Measurements from ENCODE around the gene CADPS.

GRCh38 chr3:62625268-62625667, 249.9 kb downstream of the CADPS start:
- TF ChIP-seq POLR2A (IDR thresholded peaks at IDR 0.05; ENCODE audit: low read length), result no peak
- no peak for TF ChIP-seq GATA1 (IDR thresholded peaks at IDR 0.05; ENCODE audit: low read depth, low read length)
